HCT116 (cell line): ENCODE measurements around the gene GIPR. TPM values are rescaled to one million over a fixed set of nuclear protein-coding genes. Genes with fewer than 3 reads are reported as not detected.
A peak's percentile ranks its signal among the peaks of the same experiment; 100 is the strongest.

Experiments used
- ATAC-seq: fragments of 200-7000 bp; cut with Tn5 transposase; 2 replicates; pipeline ENCODE4 v1.9.1; 2020; ENCODE audit warnings: mild to moderate bottlenecking, moderate library complexity
- BruUV-seq: library from RNA; stranded (reverse); fragments of 400-500 nt; replicated peaks from 2 replicates; lab custom pipeline; 2021; lab: Mats Ljungman, UMichigan
- CTCF ChIA-PET: fragments of 300-600 bp; sonication (Branson Sonifier 250); formaldehyde crosslinking; loops from one replicate; lab custom pipeline; 2021; ENCODE audit warnings: antibody characterized with exemption; lab: Charles Lee
- POLR2A ChIA-PET: fragments of 300-600, 350-600 bp; sonication (Branson Sonifier 250); formaldehyde crosslinking; loops from one replicate; lab custom pipeline; 2021; ENCODE audit warnings: antibody characterized with exemption; lab: Charles Lee
- RAD21 ChIA-PET, 2 experiments: fragments of 300-600 bp; sonication (Branson Sonifier 250); formaldehyde crosslinking; loops; one replicate each; lab custom pipeline; 2023; ENCODE audit warnings: low total read pairs in 2 of 2; ENCODE audit not compliant: uncharacterized antibody in 2 of 2, unreplicated experiment in 2 of 2, low non-redundant PET in 1 of 2; lab: Charles Lee
- DNase-seq: peaks from one replicate; pipeline ENCODE4 v3.0.0-alpha.2; 2010; ENCODE audit warnings: low read depth, low spot score
- H2AFZ ChIP-seq: fragments of 200-600 bp; shearing (Covaris generic), sonication (generic); 2 replicates; pipeline ENCODE4 v1.6.1; 2017; ENCODE audit warnings: low read depth, mixed run types, mixed read lengths, antibody characterized with exemption, low read length; ENCODE audit not compliant: poor library complexity, severe bottlenecking
- H3K27ac ChIP-seq: 2 replicates; pipeline ENCODE4 v1.5.1; 2012; ENCODE audit warnings: low read depth, low read length
- H3K27me3 ChIP-seq: fragments of 200-600 bp; sonication (generic); 2 replicates; pipeline ENCODE4 v1.6.1; 2016; ENCODE audit warnings: mixed run types, low read length, mixed read lengths; ENCODE audit not compliant: insufficient read depth
- H3K36me3 ChIP-seq, 2 experiments: fragments of 200-500 bp in 1 of 2; fragments of 200-600 bp in 1 of 2; sonication (Bioruptor generic) in 1 of 2; sonication (generic) in 1 of 2; 2 replicates each; pipeline versions ENCODE4 v1.5.1 to v1.6.1; 2014 to 2016; ENCODE audit warnings: low read length in 2 of 2, inconsistent platforms in 1 of 2, mixed read lengths in 1 of 2, mixed run types in 1 of 2; ENCODE audit not compliant: insufficient read depth in 2 of 2, control insufficient read depth in 1 of 2
- H3K4me1 ChIP-seq, 2 experiments: fragments of 200-600 bp in 1 of 2; sonication (generic) in 1 of 2; 2 replicates each; pipeline versions ENCODE4 v1.5.1 to v1.6.1; 2012 to 2017; ENCODE audit warnings: low read length in 2 of 2, inconsistent platforms in 1 of 2, mild to moderate bottlenecking in 1 of 2, mixed read lengths in 1 of 2, mixed run types in 1 of 2, moderate library complexity in 1 of 2; ENCODE audit not compliant: insufficient read depth in 2 of 2, control insufficient read depth in 1 of 2
- H3K4me2 ChIP-seq: fragments of 200-600 bp; sonication (generic); 2 replicates; pipeline ENCODE4 v1.6.1; 2017; ENCODE audit warnings: mixed run types, low read length, mixed read lengths
- H3K4me3 ChIP-seq, 2 experiments: fragments of 200-600 bp in 1 of 2; sonication (generic) in 1 of 2; replicated peaks in 1 of 2; 2 replicates each; pipeline ENCODE4 v1.5.1; 2011 to 2016; ENCODE audit warnings: low read length in 2 of 2, control low read depth in 1 of 2, low read depth in 1 of 2, mild to moderate bottlenecking in 1 of 2, mixed read lengths in 1 of 2, mixed run types in 1 of 2
- H3K79me2 ChIP-seq: fragments of 200-600 bp; sonication (generic); 2 replicates; pipeline ENCODE4 v1.6.1; 2017; ENCODE audit warnings: mild to moderate bottlenecking, mixed run types, low read length, moderate library complexity, mixed read lengths; ENCODE audit not compliant: insufficient read depth
- H3K9ac ChIP-seq: fragments of 200-600 bp; sonication (generic); 2 replicates; pipeline ENCODE4 v1.6.1; 2016; ENCODE audit warnings: low read length, mixed read lengths
- H3K9me2 ChIP-seq: fragments of 200-600 bp; sonication (generic), shearing (Covaris generic); 2 replicates; pipeline ENCODE4 v1.6.1; 2017; ENCODE audit warnings: mixed run types, mild to moderate bottlenecking, moderate library complexity; ENCODE audit not compliant: insufficient read depth
- H3K9me3 ChIP-seq, 2 experiments: fragments of 200-500 bp in 1 of 2; fragments of 200-600 bp in 1 of 2; sonication (Bioruptor generic) in 1 of 2; sonication (generic) in 1 of 2; 2 replicates each; pipeline ENCODE4 v1.6.1; 2014 to 2017; ENCODE audit warnings: low read length in 2 of 2, mixed read lengths in 2 of 2, inconsistent platforms in 1 of 2, low read depth in 1 of 2, mild to moderate bottlenecking in 1 of 2, mixed run types in 1 of 2, moderate library complexity in 1 of 2; ENCODE audit not compliant: control insufficient read depth in 1 of 2, insufficient read depth in 1 of 2
- H4K20me1 ChIP-seq: fragments of 200-600 bp; sonication (generic), shearing (Covaris generic); 2 replicates; pipeline ENCODE4 v1.6.1; 2017; ENCODE audit warnings: mixed run types, mild to moderate bottlenecking, moderate library complexity; ENCODE audit not compliant: insufficient read depth
- CBX3 ChIP-seq: IDR thresholded peaks from 2 replicates; pipeline ENCODE4 v1.6.1; 2012; ENCODE audit warnings: low read depth
- POLR2AphosphoS5 ChIP-seq: IDR thresholded peaks from 2 replicates; pipeline ENCODE4 v1.6.1; 2011; ENCODE audit warnings: mild to moderate bottlenecking, low read depth, low read length, moderate library complexity
- SIN3A ChIP-seq: IDR thresholded peaks from 2 replicates; pipeline ENCODE4 v1.6.1; 2012; ENCODE audit warnings: low read depth
- SP1 ChIP-seq: IDR thresholded peaks from 2 replicates; pipeline ENCODE4 v1.6.1; 2012; ENCODE audit warnings: low read depth
- TCF7L2 ChIP-seq: IDR thresholded peaks from 2 replicates; pipeline ENCODE4 v1.7.0; 2011; ENCODE audit warnings: borderline replicate concordance, inconsistent platforms; ENCODE audit not compliant: insufficient read depth, insufficient read length; ENCODE audit errors: extremely low read depth
- ZFX ChIP-seq: fragments of 450-650 bp; IDR thresholded peaks from 2 replicates; pipeline ENCODE4 v1.6.1; 2017
- intact Hi-C: fragments of 100-400 bp; cut with micrococcal nuclease; formaldehyde crosslinking; loops from 2 replicates; pipeline ENCODE4 v1.10.0; 2022
- total RNA-seq: library from RNA; stranded (reverse); gene quantifications from one replicate; pipeline ENCODE4 v1.2.1, GENCODE V29; 2021; ENCODE audit not compliant: unreplicated experiment
- TF ChIP-seq, protein P1 (sequence below), 3 experiments: fragments of 200-600 bp in 1 of 3; sonication (generic) in 1 of 3; IDR thresholded peaks in 2 of 3; conservative IDR thresholded peaks in 1 of 3; 2 replicates each; pipeline ENCODE4 v1.5.1; 2012 to 2017; ENCODE audit warnings: low read depth in 2 of 3, low read length in 2 of 3, antibody characterized with exemption in 1 of 3, borderline replicate concordance in 1 of 3, control low read depth in 1 of 3, mild to moderate bottlenecking in 1 of 3, mixed read lengths in 1 of 3, mixed run types in 1 of 3, moderate library complexity in 1 of 3; ENCODE audit not compliant: insufficient read depth in 1 of 3

Gene GIPR
- total RNA-seq, 1 experiment from 2014 or later = 14.1 TPM

DNA sequence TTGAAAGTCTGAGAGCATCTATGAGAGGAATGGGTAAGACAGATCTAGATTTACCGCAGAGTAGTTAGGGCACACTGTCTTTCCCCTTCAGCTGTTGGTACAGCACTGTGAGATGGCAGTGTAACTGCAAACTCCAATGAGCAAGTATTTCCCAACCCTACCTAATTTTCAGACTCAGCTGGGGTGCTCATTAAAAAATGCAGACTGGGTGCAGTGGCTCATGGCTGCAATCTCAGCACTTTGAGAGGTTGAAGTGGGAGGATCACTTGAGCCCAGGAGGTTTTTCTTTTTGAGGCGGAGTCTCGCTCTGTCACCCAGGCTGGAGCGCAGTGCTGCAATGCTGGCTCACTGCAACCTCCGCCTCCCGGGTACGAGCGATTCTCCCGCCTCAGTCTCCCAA is 37.1 kb downstream of the GIPR start:
- peak; percentile 34; the same call in 1 of the 2 replicates for ATAC-seq
- peaks cover 0 to 3% of the 10 kb centered on the region in 2 experiments; a peak in 1 of 4 replicates for H3K36me3 ChIP-seq
- no peak for TF ChIP-seq SP1
- TF ChIP-seq POLR2AphosphoS5 = peak; percentile 14; the same call in 1 of the 2 replicates
- TF ChIP-seq, protein P1, sequence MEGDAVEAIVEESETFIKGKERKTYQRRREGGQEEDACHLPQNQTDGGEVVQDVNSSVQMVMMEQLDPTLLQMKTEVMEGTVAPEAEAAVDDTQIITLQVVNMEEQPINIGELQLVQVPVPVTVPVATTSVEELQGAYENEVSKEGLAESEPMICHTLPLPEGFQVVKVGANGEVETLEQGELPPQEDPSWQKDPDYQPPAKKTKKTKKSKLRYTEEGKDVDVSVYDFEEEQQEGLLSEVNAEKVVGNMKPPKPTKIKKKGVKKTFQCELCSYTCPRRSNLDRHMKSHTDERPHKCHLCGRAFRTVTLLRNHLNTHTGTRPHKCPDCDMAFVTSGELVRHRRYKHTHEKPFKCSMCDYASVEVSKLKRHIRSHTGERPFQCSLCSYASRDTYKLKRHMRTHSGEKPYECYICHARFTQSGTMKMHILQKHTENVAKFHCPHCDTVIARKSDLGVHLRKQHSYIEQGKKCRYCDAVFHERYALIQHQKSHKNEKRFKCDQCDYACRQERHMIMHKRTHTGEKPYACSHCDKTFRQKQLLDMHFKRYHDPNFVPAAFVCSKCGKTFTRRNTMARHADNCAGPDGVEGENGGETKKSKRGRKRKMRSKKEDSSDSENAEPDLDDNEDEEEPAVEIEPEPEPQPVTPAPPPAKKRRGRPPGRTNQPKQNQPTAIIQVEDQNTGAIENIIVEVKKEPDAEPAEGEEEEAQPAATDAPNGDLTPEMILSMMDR (IDR thresholded peaks at IDR 0.05 in 2 of 3, conservative IDR thresholded peaks at IDR 0.05 in 1 of 3; ENCODE audit: borderline replicate concordance in 1 of 3, insufficient read depth in 1 of 3, low read depth in 2 of 3, low read length in 2 of 3) = no peak
- no peak for TF ChIP-seq TCF7L2
- no peak for TF ChIP-seq CBX3
- TF ChIP-seq SIN3A = no peak
- TF ChIP-seq ZFX = no peak
- TF ChIP-seq, all 23 proteins: peak for 1

More for the DNA sequence above, 37.1 kb downstream of the GIPR start:
- no peak overlapping the region for H2AFZ ChIP-seq
- H3K4me2 ChIP-seq = no peak overlapping the region
- H3K9ac ChIP-seq = no peak overlapping the region
- intact Hi-C loops = no loop called here
- POLR2A ChIA-PET = no interaction called here
- H3K4me1 ChIP-seq = no peaks in the 10 kb centered on the region
- no peaks in the 10 kb centered on the region for H3K9me2 ChIP-seq
- BruUV-seq = no TSS peak
- no peaks in the 10 kb centered on the region for H3K79me2 ChIP-seq
- H3K27me3 ChIP-seq = no peaks in the 10 kb centered on the region
- no peaks in the 10 kb centered on the region for H4K20me1 ChIP-seq
- no peaks in the 10 kb centered on the region for H3K9me3 ChIP-seq
- CTCF ChIA-PET = interaction anchor here (1.1 kb wide), 1 partner anchor 9 kb away, joined by 3 read pairs; no protein-coding TSS in a partner anchor
- H3K27ac ChIP-seq = no peak overlapping the region
- DNase-seq = no peak
- RAD21 ChIA-PET = interaction anchor here in 1 of 2 experiments (0.7 kb wide), 1 partner anchor 297 kb away, joined by 3 read pairs; no protein-coding TSS in a partner anchor
- no peak overlapping the region for H3K4me3 ChIP-seq
